Astrocyte (in vitro differentiated cells and primary cell): Measurements from ENCODE around the gene RBM47. TPM values are rescaled to one million over a fixed set of nuclear protein-coding genes. Genes with fewer than 3 reads are reported as not detected.
"Not testable (repeated sequence)": the region's sequence is repeated elsewhere in the genome, so short reads cannot be mapped to it uniquely, and the experiment has no call there.

Source experiments
- DNase-seq: peaks from one replicate; pipeline ENCODE4 v3.0.0-alpha.2; 2010; ENCODE audit warnings: low read depth
- FAIRE-seq: peaks from 2 replicates; lab custom pipeline; 2011; peaks lifted over from hg19 to GRCh38; lab: Jason Lieb, UNC
- H2AFZ ChIP-seq: 2 replicates; pipeline ENCODE4 v1.6.0; 2012; ENCODE audit warnings: low read depth, low read length, inconsistent platforms
- H3K27ac ChIP-seq: 2 replicates; pipeline ENCODE4 v1.5.1; 2011; ENCODE audit warnings: low read depth, low read length, inconsistent platforms
- H3K27me3 ChIP-seq: 2 replicates; pipeline ENCODE4 v1.6.0; 2011; ENCODE audit warnings: low read length, inconsistent platforms; ENCODE audit not compliant: insufficient read depth
- H3K36me3 ChIP-seq: 2 replicates; pipeline ENCODE4 v1.5.1; 2011; ENCODE audit warnings: low read length, inconsistent platforms; ENCODE audit not compliant: insufficient read depth
- H3K4me1 ChIP-seq: 2 replicates; pipeline ENCODE4 v1.5.1; 2011; ENCODE audit warnings: low read length, inconsistent platforms; ENCODE audit not compliant: insufficient read depth
- H3K4me2 ChIP-seq: 2 replicates; pipeline ENCODE4 v1.6.0; 2012; ENCODE audit warnings: low read length, inconsistent platforms
- H3K4me3 ChIP-seq: 2 replicates; pipeline ENCODE4 v1.5.1; 2011; ENCODE audit warnings: low read depth, mild to moderate bottlenecking, low read length, inconsistent platforms; ENCODE audit not compliant: insufficient read depth
- H3K79me2 ChIP-seq: 2 replicates; pipeline ENCODE4 v1.6.0; 2012; ENCODE audit warnings: mild to moderate bottlenecking, low read length, inconsistent platforms; ENCODE audit not compliant: insufficient read depth
- H3K9ac ChIP-seq: 2 replicates; pipeline ENCODE4 v1.6.0; 2012; ENCODE audit warnings: mild to moderate bottlenecking, low read length, inconsistent platforms
- H3K9me3 ChIP-seq: 2 replicates; pipeline ENCODE4 v1.5.1; 2012; ENCODE audit warnings: low read depth, mild to moderate bottlenecking, low read length, inconsistent platforms; ENCODE audit not compliant: insufficient read depth
- H4K20me1 ChIP-seq: 2 replicates; pipeline ENCODE4 v1.6.0; 2012; ENCODE audit warnings: low read length, inconsistent platforms; ENCODE audit not compliant: insufficient read depth
- H3K27ac Mint-ChIP-seq: one replicate; pipeline ENCODE4 v1.8.0; 2021; ENCODE audit warnings: mild to moderate bottlenecking, mixed read lengths; ENCODE audit not compliant: unreplicated experiment
- H3K27me3 Mint-ChIP-seq: one replicate; pipeline ENCODE4 v1.8.0; 2021; ENCODE audit warnings: low read depth, mixed read lengths; ENCODE audit not compliant: unreplicated experiment
- H3K36me3 Mint-ChIP-seq: one replicate; pipeline ENCODE4 v1.8.0; 2021; ENCODE audit warnings: low read depth, mixed read lengths; ENCODE audit not compliant: unreplicated experiment
- H3K4me1 Mint-ChIP-seq: one replicate; pipeline ENCODE4 v1.8.0; 2021; ENCODE audit warnings: low read depth, mixed read lengths; ENCODE audit not compliant: unreplicated experiment
- H3K4me3 Mint-ChIP-seq: one replicate; pipeline ENCODE4 v1.8.0; 2021; ENCODE audit warnings: mild to moderate bottlenecking, moderate library complexity, mixed read lengths; ENCODE audit not compliant: unreplicated experiment
- H3K9me3 Mint-ChIP-seq: one replicate; pipeline ENCODE4 v1.8.0; 2021; ENCODE audit warnings: mild to moderate bottlenecking, mixed read lengths; ENCODE audit not compliant: unreplicated experiment
- CTCF ChIP-seq: IDR thresholded peaks from 2 replicates; pipeline ENCODE4 v1.5.1; 2011; ENCODE audit warnings: low read depth, mild to moderate bottlenecking, inconsistent platforms, low read length, moderate library complexity; ENCODE audit not compliant: insufficient read depth
- EZH2 ChIP-seq: IDR thresholded peaks from 2 replicates; pipeline ENCODE4 v1.6.1; 2012; ENCODE audit warnings: mild to moderate bottlenecking, low read length, inconsistent platforms; ENCODE audit not compliant: insufficient read depth
- total RNA-seq: library from RNA; stranded (reverse); gene quantifications from 2 replicates; pipeline ENCODE4 v1.2.1, GENCODE V29; 2021

The RBM47 gene
- total RNA-seq, 1 donor from 2014 or later: 2.9 TPM

- Mint-ChIP-seq H3K27me3 (peaks cover 13% of the 10 kb centered on the region), H3K9me3 (peaks cover 2% of the 10 kb centered on the region), H3K27ac (no peak overlapping the region), H3K4me1 (peaks cover 7% of the 10 kb centered on the region), H3K36me3 (no peaks in the 10 kb centered on the region), H3K4me3 (no peak overlapping the region)
- H3K27ac ChIP-seq: no peak overlapping the region
- H3K79me2 ChIP-seq: no peaks in the 10 kb centered on the region
- H3K4me2 ChIP-seq: no peak overlapping the region
- FAIRE-seq (no peak), DNase-seq (no peak)
- no peaks in the 10 kb centered on the region for H3K36me3 ChIP-seq
- H3K4me3 ChIP-seq: no peak overlapping the region
- no peak overlapping the region for H2AFZ ChIP-seq
- no peaks in the 10 kb centered on the region for H3K4me1 ChIP-seq
- no peaks in the 10 kb centered on the region for H4K20me1 ChIP-seq
- no peak for TF ChIP-seq CTCF
- no peak for TF ChIP-seq EZH2
- no peaks in the 10 kb centered on the region for H3K9me3 ChIP-seq
- no peak overlapping the region for H3K9ac ChIP-seq
- H3K27me3 ChIP-seq: no peaks in the 10 kb centered on the region
Observed at GRCh38 chr4:40395166-40395900, 234.3 kb downstream of the RBM47 start.

- H3K4me3 ChIP-seq: no peak overlapping the region
- H3K27ac ChIP-seq: no peak overlapping the region
- no peak for DNase-seq
- H3K4me1 ChIP-seq: no peaks in the 10 kb centered on the region
- no peaks in the 10 kb centered on the region for H3K9me3 ChIP-seq
- H3K27me3 ChIP-seq: no peaks in the 10 kb centered on the region
- Mint-ChIP-seq H3K4me1 (peaks cover 7% of the 10 kb centered on the region), H3K4me3 (no peak overlapping the region), H3K27me3 (peaks cover 6% of the 10 kb centered on the region), H3K27ac (no peak overlapping the region), H3K36me3 (no peaks in the 10 kb centered on the region), H3K9me3 (peaks cover 2% of the 10 kb centered on the region)
- no peaks in the 10 kb centered on the region for H4K20me1 ChIP-seq
- no peaks in the 10 kb centered on the region for H3K36me3 ChIP-seq
- no peak for TF ChIP-seq CTCF
- TF ChIP-seq EZH2: no peak
- H2AFZ ChIP-seq: no peak overlapping the region
- no peak for FAIRE-seq
- H3K79me2 ChIP-seq: no peaks in the 10 kb centered on the region
- no peak overlapping the region for H3K4me2 ChIP-seq
- no peak overlapping the region for H3K9ac ChIP-seq
Observed at GRCh38 chr4:40394236-40394635, 235.4 kb downstream of the RBM47 start.

GRCh38 chr4:40392241-40392640 is 237.4 kb downstream of the RBM47 start:
- not testable (repeated sequence) for H4K20me1 ChIP-seq, FAIRE-seq, H3K36me3 Mint-ChIP-seq

More at GRCh38 chr4:40392241-40392640, 237.4 kb downstream of the RBM47 start:
- H3K4me2 ChIP-seq, H3K9me3 Mint-ChIP-seq, H3K36me3 ChIP-seq, H3K4me3 Mint-ChIP-seq, H3K9ac ChIP-seq, H2AFZ ChIP-seq, H3K4me3 ChIP-seq, H3K4me1 ChIP-seq, DNase-seq, H3K27me3 ChIP-seq, H3K27ac ChIP-seq, H3K79me2 ChIP-seq, H3K9me3 ChIP-seq, H3K27me3 Mint-ChIP-seq, H3K27ac Mint-ChIP-seq, H3K4me1 Mint-ChIP-seq: not testable (repeated sequence)
